Jurkat, Clone E6-1 (cell line): ENCODE results near the gene SUMO1.

ENCODE experiments used
- DNase-seq: peaks from one replicate; pipeline ENCODE4 v3.0.0-alpha.2; 2011; ENCODE audit warnings: low read depth, low spot score
- H3K4me3 ChIP-seq: 2 replicates; pipeline ENCODE4 v1.5.1; 2011; ENCODE audit warnings: mild to moderate bottlenecking, low read length, control low read depth, moderate library complexity

Gene SUMO1

DNA sequence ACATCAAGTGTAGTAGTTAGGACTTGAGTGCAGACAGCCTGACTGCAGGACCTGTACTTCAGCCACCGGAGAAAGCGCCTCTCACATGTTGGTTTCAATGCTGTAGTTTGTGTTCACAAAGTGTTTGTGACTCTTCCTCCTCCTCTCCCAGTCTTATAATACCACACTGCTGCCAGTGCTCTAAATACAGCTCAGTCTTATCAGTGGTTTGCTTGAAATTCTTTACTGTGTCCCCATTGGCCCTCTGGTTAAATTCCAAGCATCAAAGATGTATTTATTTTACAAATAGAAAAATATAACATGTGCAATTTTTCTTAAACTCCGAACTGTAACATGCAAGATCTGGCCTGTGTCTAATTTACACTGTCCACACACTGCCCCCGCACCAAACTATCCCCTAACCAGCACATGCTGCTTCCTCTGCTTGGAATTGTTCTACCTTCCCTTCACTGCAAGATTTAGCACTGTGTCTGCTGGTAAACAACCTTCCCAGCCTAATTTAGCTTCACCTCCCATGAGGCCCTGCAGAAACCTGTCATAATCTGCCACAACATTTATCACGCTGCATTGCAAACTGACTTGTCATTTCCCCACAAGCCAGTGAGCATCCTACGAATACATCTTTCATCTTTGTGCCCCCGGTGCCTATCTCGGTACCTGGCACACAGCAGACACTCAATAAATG is 77.1 kb downstream of the SUMO1 start:
- no peak overlapping the region for H3K4me3 ChIP-seq
- DNase-seq, result no peak

DNA sequence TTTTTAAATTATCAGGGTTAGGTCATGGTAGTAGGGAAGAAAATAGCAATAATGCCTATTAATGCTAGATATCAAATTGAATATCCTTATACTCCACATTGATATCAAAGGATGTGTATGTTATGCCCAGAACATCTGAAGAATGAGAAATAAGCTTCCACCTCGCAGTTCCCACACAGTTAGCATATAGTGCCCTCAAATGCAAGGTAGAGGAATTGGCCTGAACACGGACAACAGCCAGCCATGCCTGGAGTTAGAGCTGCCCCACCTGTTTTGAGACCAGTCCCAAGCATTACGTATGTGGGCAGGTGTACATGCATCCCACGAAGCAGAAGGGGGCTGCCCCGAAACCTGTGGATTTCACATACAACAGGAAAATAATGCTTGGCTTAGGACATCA is 79.6 kb downstream of the SUMO1 start:
- no peak for DNase-seq
- no peak overlapping the region for H3K4me3 ChIP-seq

DNA sequence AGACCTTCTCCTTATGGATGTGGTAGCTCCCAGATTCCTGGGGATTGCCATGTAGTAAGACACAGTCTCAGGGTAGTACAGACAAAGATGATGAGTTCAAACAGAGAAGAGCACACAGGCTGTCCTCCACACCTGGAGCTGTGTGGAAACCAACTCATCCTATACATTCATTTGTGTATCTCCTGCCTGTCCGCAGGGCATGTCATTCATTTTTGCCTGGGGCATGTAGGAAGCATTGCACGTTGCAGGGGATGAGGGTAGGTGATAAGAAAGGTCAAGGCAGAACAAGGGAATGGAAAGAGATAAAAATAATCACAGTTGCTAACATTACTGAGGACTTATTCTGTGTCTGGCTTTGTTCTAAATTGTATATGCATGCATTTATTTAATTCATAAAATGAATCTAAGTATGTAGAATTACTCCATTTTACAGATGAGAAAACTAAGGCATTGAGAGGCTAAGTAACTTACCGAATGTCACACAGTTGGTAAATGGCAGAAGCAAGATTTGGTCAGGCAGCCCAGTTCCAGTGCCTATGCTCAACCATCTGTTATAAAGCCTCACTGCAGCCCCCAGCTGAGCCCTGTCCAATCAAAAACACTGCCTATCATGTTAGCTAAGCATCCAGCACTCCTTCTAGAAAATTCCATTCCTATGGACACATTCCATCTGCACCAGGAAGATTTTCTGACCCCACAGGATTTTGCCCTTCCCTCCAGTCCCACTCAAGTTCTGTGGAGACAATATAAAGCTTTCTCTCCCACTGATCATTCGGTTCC is 81.0 kb downstream of the SUMO1 start:
- H3K4me3 ChIP-seq, result no peak overlapping the region
- no peak for DNase-seq
